Stimulated activated CD4-positive, alpha-beta T cell treated with anti-CD3 and anti-CD28 coated beads, Interleukin-12 subunit alpha, Interleukin-12 subunit beta, amount 100 ng/mL, for 4 hours (primary cell): ENCODE results near the gene KLK12.

Experiments used
- DNase-seq: peaks from one replicate; pipeline ENCODE4 v3.0.0-alpha.2; 2020

Gene KLK12

GRCh38 chr19:51034704-51035103 is at the start of gene KLK12:
Gene KLK12, minus strand, starts transcription at chr19:51035002. Its CDS starts 381 bp downstream, at chr19:51034621.
- no peak for DNase-seq

GRCh38 chr19:51084505-51084904 is 49.7 kb upstream of the KLK12 start:
- no peak for DNase-seq

GRCh38 chr19:51083783-51084182 is 49.0 kb upstream of the KLK12 start:
- DNase-seq: no peak

GRCh38 chr19:51083181-51083580 is 48.4 kb upstream of the KLK12 start:
- no peak for DNase-seq

GRCh38 chr19:51082611-51083010 is 47.8 kb upstream of the KLK12 start, which contains the start of gene KLK14:
Gene KLK14, minus strand, starts transcription at chr19:51082887. Its CDS starts 273 bp downstream, at chr19:51082614.
- DNase-seq: no peak

- no peak for DNase-seq
These were observed 46.7 kb upstream of the KLK12 start for GRCh38 chr19:51081476-51081875.

GRCh38 chr19:51079481-51080110 is 44.8 kb upstream of the KLK12 start:
- no peak for DNase-seq

- DNase-seq: no peak
These were observed 43.9 kb upstream of the KLK12 start for GRCh38 chr19:51078731-51079130.

GRCh38 chr19:51078104-51078503 is 43.3 kb upstream of the KLK12 start:
- no peak for DNase-seq

GRCh38 chr19:51076631-51077213 is 41.9 kb upstream of the KLK12 start:
- no peak for DNase-seq

GRCh38 chr19:51075998-51076397 is 41.2 kb upstream of the KLK12 start:
- DNase-seq: no peak

- no peak for DNase-seq
These were observed 36.2 kb upstream of the KLK12 start for GRCh38 chr19:51071095-51071405.

- DNase-seq: no peak
These were observed 35.7 kb upstream of the KLK12 start for GRCh38 chr19:51070334-51071094.

GRCh38 chr19:51066393-51067186 is 31.8 kb upstream of the KLK12 start:
- no peak for DNase-seq

GRCh38 chr19:51065221-51065960 is 30.6 kb upstream of the KLK12 start:
- DNase-seq: no peak

- no peak for DNase-seq
These were observed 29.9 kb upstream of the KLK12 start, which contains the start of gene KLK13 for GRCh38 chr19:51064534-51065220. Gene KLK13, minus strand, starts transcription at chr19:51065092. Its CDS starts 25 bp downstream, at chr19:51065067.

GRCh38 chr19:51063664-51064063 is 28.9 kb upstream of the KLK12 start:
- DNase-seq: no peak

GRCh38 chr19:51060973-51061372 is 26.2 kb upstream of the KLK12 start:
- DNase-seq: no peak

GRCh38 chr19:51060336-51060735 is 25.5 kb upstream of the KLK12 start:
- DNase-seq: no peak

GRCh38 chr19:51059715-51060114 is 24.9 kb upstream of the KLK12 start:
- DNase-seq: no peak

GRCh38 chr19:51055866-51056265 is 21.1 kb upstream of the KLK12 start:
- DNase-seq: no peak

GRCh38 chr19:51047031-51047335 is 12.2 kb upstream of the KLK12 start:
- no peak for DNase-seq
